ENCODE data around the gene CAMSAP2.

Gene CAMSAP2

GRCh38 chr1:200885623-200886402, 147.1 kb downstream of the CAMSAP2 start:
- no peak for DNase-seq

GRCh38 chr1:200886594-200886993, 147.9 kb downstream of the CAMSAP2 start:
- DNase-seq = no peak

GRCh38 chr1:200887036-200887435, 148.3 kb downstream of the CAMSAP2 start:
- DNase-seq = no peak

- no peak for DNase-seq
Measured at GRCh38 chr1:200887772-200888348, 149.2 kb downstream of the CAMSAP2 start.

- DNase-seq = no peak
Measured at GRCh38 chr1:200888349-200888838, 149.7 kb downstream of the CAMSAP2 start.

GRCh38 chr1:200889571-200889970, 150.9 kb downstream of the CAMSAP2 start:
- DNase-seq = no peak

GRCh38 chr1:200890027-200890426, 151.3 kb downstream of the CAMSAP2 start:
- no peak for DNase-seq

DNA sequence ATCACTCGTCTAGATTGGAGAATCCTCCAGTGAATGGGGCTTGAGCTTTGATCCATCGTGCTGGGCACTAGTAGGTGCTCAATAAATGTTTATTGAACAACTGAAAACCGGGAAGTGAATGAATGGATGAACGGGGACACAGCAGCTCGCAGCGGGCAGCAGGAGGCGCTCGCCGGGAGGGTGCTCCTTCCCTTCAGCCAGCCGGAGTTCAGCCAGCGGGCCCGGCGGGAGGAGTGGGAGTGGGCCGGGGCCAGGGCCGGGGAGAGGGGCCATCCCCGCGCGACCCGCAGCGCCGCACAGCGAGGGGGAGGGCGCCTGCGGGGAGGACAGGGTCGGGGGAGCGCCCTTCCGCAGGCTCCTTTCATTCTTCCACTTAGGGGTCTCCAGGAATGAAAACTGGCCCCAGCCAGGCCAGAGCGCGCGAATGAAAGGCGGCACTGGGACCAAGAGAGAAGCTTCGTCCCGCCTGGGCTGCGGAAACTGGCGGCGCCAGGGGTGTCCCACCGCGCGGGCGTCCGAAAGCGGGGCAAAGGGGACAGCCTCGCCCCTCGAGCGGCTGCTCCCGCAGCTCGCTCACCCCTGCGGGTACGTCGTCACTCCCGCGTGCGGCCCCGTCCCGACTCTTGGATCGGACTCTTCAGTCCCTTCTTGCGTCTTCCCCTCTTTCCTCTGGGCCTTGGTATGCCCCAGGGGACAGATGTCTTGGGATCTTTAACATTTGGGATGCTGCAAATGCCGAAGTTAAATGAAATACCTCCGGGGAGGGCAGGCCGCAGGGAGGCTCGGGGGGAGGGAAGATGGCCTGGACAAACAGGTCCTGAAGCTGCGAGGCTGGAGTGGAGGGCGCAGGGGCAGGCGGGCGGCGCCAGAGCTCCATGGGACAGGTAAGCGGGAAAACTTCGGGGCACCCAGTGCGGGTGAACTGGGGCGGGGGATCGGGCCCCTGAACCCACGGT, 152.4 kb downstream of the CAMSAP2 start:
- DNase-seq = no peak

GRCh38 chr1:200891774-200892157, 153.1 kb downstream of the CAMSAP2 start:
- no peak for DNase-seq

- DNase-seq = no peak
Measured at GRCh38 chr1:200892546-200892945, 153.9 kb downstream of the CAMSAP2 start.

- DNase-seq = no peak
Measured at GRCh38 chr1:200892958-200893357, 154.3 kb downstream of the CAMSAP2 start.

- no peak for DNase-seq
Measured at GRCh38 chr1:200893411-200893901, 154.8 kb downstream of the CAMSAP2 start.

DNA sequence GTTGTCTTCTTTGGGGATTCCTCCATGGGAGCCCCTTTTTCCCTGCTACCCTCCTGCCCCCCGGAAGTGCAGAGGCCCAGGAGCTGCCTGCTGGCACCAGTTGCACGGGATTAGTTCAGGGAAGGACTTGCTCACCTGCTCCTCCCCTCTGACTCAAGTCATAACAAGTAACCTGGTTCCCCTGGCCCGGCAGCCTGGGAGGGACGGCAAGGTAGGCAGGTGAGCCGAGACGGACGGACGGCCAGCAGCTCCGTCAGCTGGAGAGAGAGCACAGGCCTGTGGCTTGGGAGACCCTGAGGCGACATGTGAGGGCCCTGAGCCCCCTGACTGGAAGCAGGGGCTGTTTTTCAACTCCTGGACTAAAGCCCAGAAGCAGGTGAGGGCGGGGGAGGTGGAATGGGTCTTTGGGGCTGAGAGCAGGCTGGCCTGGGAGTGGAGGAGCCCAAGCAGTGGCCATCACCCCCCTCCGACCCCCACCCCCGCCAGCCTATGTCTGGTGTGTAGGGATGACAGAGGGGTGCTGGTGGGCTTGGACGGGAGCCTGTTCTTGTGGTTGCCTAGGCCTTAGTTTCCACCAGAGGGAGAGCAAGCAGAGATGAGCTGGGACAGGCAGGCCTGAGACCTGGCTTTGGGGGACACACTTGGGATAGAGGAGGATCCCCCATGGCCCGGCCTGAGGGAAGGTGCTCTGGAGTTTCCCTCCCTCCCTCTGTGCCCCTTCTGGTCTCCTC, 156.2 kb downstream of the CAMSAP2 start, which contains the start of gene INAVA:
Gene INAVA (plus strand): TSS at position 189 of the 731 bp plus-strand sequence. CDS start 3,501 bp downstream, outside the sequence.
- peak; percentile 18 for DNase-seq

GRCh38 chr1:200895443-200895789, 156.7 kb downstream of the CAMSAP2 start:
- DNase-seq = no peak

- no peak for DNase-seq
Measured at GRCh38 chr1:200895801-200896530, 157.3 kb downstream of the CAMSAP2 start.

DNA sequence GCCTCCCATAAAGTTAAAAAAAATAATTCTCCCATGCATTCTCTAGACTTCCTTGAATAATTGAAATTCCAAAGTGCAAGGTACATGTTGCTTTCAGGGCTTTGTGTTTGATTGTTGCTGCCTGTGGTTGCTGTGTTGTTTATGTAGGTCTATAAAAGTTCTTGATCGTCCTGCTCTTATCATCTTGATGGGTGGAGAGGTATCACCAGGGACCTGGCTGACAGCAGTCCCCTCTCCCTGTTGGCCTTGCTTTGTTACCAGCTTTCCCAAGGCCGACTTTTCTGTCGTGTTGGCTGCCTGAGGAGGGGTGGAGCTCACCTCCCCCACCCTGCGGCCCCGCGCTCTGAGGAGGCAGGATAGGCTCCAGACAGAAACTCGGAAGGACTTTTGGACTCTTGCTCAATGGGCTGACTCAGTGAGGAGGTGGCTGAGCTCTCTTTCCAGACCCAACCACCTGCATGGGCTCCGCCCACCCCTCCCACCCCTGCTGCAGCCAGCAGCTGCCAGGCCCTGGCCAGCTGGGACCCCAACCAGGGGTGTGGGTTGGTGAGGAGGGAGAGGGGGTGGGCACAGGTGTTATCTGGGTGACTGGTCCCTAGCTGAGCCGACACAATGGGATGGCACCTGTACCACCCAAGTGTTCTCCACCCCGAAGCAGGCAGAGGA, 158.0 kb downstream of the CAMSAP2 start:
- no peak for DNase-seq

GRCh38 chr1:200897259-200897658, 158.6 kb downstream of the CAMSAP2 start:
- DNase-seq = no peak

GRCh38 chr1:200899015-200899386, 160.3 kb downstream of the CAMSAP2 start:
- DNase-seq = no peak

GRCh38 chr1:200899451-200899915, 160.8 kb downstream of the CAMSAP2 start:
- no peak for DNase-seq

DNA sequence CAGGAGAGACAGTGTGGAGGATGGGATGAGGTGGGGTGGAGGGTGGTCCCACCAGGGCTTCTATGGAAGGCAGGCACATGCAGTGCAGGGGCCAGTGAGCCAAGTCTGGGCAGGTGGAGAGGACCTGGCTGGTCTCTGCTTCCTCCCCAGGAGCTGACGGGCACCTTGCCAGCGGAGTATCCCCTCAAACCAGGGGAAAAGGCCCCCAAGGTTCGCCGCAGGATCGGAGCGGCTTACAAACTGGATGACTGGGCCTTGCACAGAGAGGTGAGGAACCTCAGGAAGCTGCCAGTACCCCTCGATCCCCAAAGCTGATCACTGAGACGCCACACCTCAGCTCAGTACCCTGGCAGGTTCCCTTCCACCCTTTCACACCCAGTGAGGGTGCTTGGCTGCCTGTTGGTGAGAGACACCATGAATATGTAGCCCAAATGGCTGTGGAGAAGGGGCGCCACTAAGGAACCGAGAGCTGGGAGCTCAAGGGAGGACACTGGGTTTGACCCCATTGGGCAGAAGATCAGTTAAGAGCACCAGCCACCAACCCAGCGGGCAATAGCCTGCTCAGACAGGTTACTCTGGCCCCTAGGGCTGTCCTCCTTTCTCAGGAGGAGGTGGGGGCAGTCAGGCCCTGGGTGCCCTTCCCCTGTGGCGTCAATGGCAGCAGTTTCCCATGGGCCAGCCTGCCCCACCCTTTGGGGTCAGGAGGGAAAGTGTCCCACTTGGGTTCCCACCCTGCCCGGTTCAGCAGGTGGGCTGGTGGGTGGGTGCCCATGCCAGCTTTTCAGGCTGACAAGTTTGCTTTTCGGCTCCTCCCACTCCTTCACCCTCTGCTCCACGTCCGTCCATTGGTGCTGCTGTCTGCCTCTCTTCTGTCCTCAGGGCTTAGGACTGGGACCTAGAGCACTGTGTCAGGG, 161.5 kb downstream of the CAMSAP2 start:
- DNase-seq = no peak
